Fibroblast of the aortic adventitia (primary cell): ENCODE results near the gene BCL2L12. TPM values are rescaled to one million over a fixed set of nuclear protein-coding genes. Genes with fewer than 3 reads are reported as not detected.
A peak's percentile ranks its signal among the peaks of the same experiment; 100 is the strongest.

Source experiments
- DNase-seq: peaks from one replicate; pipeline ENCODE4 v3.0.0-alpha.2; 2010; ENCODE audit warnings: low read depth
- H3K4me3 ChIP-seq: 2 replicates; pipeline ENCODE4 v1.5.1; 2011; ENCODE audit warnings: low read depth, mild to moderate bottlenecking, control low read depth, low read length, moderate library complexity
- CTCF ChIP-seq: IDR thresholded peaks from 2 replicates; pipeline ENCODE4 v1.5.1; 2011; ENCODE audit warnings: mild to moderate bottlenecking, low read length, control low read depth, inconsistent platforms; ENCODE audit not compliant: insufficient read depth
- total RNA-seq: library from RNA; depleted of rRNA; stranded (reverse); fragments of >200 nt; gene quantifications from 2 replicates; pipeline ENCODE4 v1.2.3, GENCODE V29; 2012; ENCODE audit warnings: low replicate concordance

The BCL2L12 gene
- total RNA-seq, 1 donor = 6.1 TPM

DNA sequence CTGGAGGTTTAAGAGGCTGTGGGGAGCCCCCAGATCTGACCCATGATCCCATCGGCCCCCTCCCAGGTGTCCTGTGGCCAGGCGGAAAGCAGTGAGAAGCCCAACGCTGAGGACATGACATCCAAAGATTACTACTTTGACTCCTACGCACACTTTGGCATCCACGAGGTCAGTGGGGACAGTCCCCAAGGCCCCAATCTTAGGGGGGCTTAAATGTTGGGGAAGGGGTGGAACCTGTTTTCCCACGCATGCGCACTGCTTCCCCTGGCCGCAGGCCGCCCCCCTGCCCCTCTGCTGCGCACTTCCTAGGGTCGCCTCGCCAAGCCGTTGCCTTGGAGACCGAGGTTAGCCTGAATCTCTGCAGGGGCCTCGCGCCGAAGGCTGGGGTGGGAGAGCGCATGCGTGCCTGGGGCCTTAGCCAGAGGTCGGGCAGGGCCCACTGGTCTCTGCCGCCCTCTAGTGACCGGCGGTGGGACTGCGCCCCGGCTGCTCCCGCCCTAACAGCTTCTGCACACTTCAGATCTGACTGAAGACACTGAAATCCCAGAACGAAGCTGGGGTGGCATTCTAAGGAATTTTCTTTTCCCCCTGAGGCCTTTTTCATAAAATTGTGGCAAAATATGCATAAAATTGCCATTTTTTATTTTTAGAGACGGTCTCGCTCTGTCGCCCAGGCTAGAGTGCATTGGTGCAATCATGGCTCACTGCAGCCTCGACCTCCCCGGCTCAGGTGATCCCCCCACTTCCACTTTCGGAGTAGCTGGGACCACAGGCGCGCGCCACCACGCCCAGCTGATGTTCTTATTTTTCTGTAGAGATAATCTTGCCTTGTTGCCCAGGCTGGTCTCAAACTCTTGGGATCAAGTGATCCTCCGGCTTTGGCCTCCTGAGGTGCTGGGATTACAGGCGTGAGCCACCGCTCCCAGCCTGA lies 15.0 kb downstream of the BCL2L12 start:
- peak; percentile 99 for TF ChIP-seq CTCF
- peak overlapping the region; percentile 41 for H3K4me3 ChIP-seq
- peak; percentile 80 for DNase-seq

DNA sequence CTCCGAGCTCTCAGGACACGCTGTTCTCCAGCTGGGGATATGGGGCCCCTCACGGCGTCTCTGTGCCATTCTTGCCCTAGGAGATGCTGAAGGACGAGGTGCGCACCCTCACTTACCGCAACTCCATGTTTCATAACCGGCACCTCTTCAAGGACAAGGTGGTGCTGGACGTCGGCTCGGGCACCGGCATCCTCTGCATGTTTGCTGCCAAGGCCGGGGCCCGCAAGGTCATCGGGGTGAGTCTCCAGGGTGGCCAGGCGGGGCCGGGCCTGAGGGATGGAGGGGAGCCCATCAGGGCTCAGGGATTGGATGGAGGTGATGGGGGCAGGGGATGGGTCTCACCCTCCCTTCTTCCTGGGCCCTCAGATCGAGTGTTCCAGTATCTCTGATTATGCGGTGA lies 16.1 kb downstream of the BCL2L12 start:
- no peak for DNase-seq
- no peak overlapping the region for H3K4me3 ChIP-seq
- no peak for TF ChIP-seq CTCF

DNA sequence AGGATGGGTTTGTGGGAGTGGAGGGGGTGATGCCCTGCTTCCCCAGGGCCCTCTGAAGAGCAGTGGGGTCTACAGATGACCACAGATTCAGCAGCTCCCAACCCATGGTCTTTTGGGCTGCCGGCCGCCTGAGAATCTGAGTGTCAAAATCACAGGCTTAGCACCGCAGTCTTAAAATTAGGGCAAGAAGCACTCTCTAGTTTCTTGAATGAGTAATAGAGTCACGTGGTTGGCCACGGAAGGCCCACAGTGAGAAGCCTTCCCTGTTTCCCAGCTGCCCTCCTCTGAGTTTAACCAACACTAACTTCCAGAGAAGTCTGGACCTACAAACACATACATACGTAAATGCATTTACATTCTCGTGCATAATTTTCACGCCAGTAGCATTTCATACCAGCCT lies 16.5 kb downstream of the BCL2L12 start:
- DNase-seq = peak; percentile 32
- H3K4me3 ChIP-seq = no peak overlapping the region
- TF ChIP-seq CTCF = no peak

DNA sequence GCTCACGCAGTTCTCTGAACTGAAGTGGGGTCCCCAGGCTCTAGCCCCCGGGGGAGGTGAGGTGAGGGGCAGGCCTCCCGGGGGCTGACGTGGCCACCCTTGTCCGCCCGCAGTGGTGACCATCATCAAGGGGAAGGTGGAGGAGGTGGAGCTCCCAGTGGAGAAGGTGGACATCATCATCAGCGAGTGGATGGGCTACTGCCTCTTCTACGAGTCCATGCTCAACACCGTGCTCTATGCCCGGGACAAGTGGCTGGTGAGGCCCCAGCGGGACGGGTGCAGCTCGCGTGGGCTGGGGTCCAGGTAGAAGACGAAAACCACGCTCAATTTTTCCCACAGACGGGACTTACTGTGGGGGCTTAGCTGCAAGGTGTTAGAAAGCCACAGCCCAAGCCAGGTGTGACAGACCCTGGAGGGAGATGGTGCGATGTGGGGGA lies 18.1 kb downstream of the BCL2L12 start:
- no peak for DNase-seq
- H3K4me3 ChIP-seq = no peak overlapping the region
- TF ChIP-seq CTCF = no peak

GRCh38 chr19:49684251-49684982 lies 18.7 kb downstream of the BCL2L12 start:
- no peak for DNase-seq
- no peak overlapping the region for H3K4me3 ChIP-seq
- peak; percentile 61 for TF ChIP-seq CTCF

GRCh38 chr19:49684983-49685553 lies 19.3 kb downstream of the BCL2L12 start:
- DNase-seq = no peak
- H3K4me3 ChIP-seq = no peak overlapping the region
- TF ChIP-seq CTCF = no peak
